SK-N-SH (cell line): Measurements from ENCODE around the gene COL2A1.

Source experiments
- ELF1 ChIP-seq: IDR thresholded peaks from 2 replicates; pipeline ENCODE4 v1.4.0; 2012
- EP300 ChIP-seq, 2 experiments: IDR thresholded peaks; 2 replicates each; pipeline versions ENCODE4 v1.4.0 to v1.6.1; 2012; ENCODE audit warnings: borderline replicate concordance in 1 of 2, low read depth in 1 of 2, low read length in 1 of 2
- EZH2phosphoT487 ChIP-seq: fragments of 200-600 bp; sonication (generic); IDR thresholded peaks from 2 replicates; pipeline ENCODE4 v1.6.1; 2017; ENCODE audit warnings: low read depth, mixed run types, mild to moderate bottlenecking, antibody characterized with exemption, moderate library complexity, borderline replicate concordance
- FOXM1 ChIP-seq: IDR thresholded peaks from 2 replicates; pipeline ENCODE4 v1.4.0; 2012; ENCODE audit warnings: low read depth, mild to moderate bottlenecking
- IRF3 ChIP-seq: fragments of 150-350 bp; IDR thresholded peaks from 2 replicates; pipeline ENCODE4 v1.6.1; 2016; ENCODE audit warnings: mild to moderate bottlenecking, low read depth, low read length
- NRF1 ChIP-seq: IDR thresholded peaks from 2 replicates; pipeline ENCODE4 v1.6.1; 2012; ENCODE audit warnings: low read depth, mild to moderate bottlenecking, low read length
- POLR2AphosphoS5 ChIP-seq: IDR thresholded peaks from 2 replicates; pipeline ENCODE4 v1.6.1; 2012; ENCODE audit warnings: low read depth, low read length
- RCOR1 ChIP-seq: fragments of 150-350 bp; IDR thresholded peaks from 2 replicates; pipeline ENCODE4 v1.6.1; 2017; ENCODE audit warnings: antibody characterized with exemption, low read length
- SIN3A ChIP-seq: IDR thresholded peaks from 2 replicates; pipeline ENCODE4 v1.6.1; 2012; ENCODE audit warnings: low read depth, mild to moderate bottlenecking, low read length, moderate library complexity, borderline replicate concordance
- USF2 ChIP-seq: fragments of 150-350 bp; IDR thresholded peaks from 2 replicates; pipeline ENCODE4 v1.6.1; 2017; ENCODE audit warnings: antibody characterized with exemption, low read length, low read depth, borderline replicate concordance
- ZBTB33 ChIP-seq: IDR thresholded peaks from 2 replicates; pipeline ENCODE4 v1.4.0; 2012; ENCODE audit warnings: low read depth, borderline replicate concordance
- TF ChIP-seq, protein P1 (sequence below): fragments of 200-600 bp; sonication (generic); IDR thresholded peaks from 2 replicates; pipeline ENCODE4 v1.6.1; 2017; ENCODE audit warnings: antibody characterized with exemption, mild to moderate bottlenecking, moderate library complexity
- TF ChIP-seq, protein P2 (sequence below): IDR thresholded peaks from 2 replicates; pipeline ENCODE4 v1.4.0; 2012; ENCODE audit warnings: low read depth
- TF ChIP-seq, protein P3 (sequence below): IDR thresholded peaks from 2 replicates; pipeline ENCODE4 v1.6.1; 2012; ENCODE audit warnings: mild to moderate bottlenecking, low read depth, low read length, moderate library complexity

- TF ChIP-seq POLR2AphosphoS5 (no peak), EZH2phosphoT487 (no peak), SIN3A (no peak), ZBTB33 (no peak), IRF3 (no peak), FOXM1 (no peak), ELF1 (no peak), EP300 (IDR thresholded peaks at IDR 0.05; ENCODE audit: borderline replicate concordance in 1 of 2, low read depth in 1 of 2, low read length in 1 of 2) (no peak), RCOR1 (no peak), NRF1 (no peak), USF2 (no peak)
- TF ChIP-seq, protein P1, sequence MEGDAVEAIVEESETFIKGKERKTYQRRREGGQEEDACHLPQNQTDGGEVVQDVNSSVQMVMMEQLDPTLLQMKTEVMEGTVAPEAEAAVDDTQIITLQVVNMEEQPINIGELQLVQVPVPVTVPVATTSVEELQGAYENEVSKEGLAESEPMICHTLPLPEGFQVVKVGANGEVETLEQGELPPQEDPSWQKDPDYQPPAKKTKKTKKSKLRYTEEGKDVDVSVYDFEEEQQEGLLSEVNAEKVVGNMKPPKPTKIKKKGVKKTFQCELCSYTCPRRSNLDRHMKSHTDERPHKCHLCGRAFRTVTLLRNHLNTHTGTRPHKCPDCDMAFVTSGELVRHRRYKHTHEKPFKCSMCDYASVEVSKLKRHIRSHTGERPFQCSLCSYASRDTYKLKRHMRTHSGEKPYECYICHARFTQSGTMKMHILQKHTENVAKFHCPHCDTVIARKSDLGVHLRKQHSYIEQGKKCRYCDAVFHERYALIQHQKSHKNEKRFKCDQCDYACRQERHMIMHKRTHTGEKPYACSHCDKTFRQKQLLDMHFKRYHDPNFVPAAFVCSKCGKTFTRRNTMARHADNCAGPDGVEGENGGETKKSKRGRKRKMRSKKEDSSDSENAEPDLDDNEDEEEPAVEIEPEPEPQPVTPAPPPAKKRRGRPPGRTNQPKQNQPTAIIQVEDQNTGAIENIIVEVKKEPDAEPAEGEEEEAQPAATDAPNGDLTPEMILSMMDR = no peak
- TF ChIP-seq, protein P2, sequence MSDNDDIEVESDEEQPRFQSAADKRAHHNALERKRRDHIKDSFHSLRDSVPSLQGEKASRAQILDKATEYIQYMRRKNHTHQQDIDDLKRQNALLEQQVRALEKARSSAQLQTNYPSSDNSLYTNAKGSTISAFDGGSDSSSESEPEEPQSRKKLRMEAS = no peak
- TF ChIP-seq, protein P3, sequence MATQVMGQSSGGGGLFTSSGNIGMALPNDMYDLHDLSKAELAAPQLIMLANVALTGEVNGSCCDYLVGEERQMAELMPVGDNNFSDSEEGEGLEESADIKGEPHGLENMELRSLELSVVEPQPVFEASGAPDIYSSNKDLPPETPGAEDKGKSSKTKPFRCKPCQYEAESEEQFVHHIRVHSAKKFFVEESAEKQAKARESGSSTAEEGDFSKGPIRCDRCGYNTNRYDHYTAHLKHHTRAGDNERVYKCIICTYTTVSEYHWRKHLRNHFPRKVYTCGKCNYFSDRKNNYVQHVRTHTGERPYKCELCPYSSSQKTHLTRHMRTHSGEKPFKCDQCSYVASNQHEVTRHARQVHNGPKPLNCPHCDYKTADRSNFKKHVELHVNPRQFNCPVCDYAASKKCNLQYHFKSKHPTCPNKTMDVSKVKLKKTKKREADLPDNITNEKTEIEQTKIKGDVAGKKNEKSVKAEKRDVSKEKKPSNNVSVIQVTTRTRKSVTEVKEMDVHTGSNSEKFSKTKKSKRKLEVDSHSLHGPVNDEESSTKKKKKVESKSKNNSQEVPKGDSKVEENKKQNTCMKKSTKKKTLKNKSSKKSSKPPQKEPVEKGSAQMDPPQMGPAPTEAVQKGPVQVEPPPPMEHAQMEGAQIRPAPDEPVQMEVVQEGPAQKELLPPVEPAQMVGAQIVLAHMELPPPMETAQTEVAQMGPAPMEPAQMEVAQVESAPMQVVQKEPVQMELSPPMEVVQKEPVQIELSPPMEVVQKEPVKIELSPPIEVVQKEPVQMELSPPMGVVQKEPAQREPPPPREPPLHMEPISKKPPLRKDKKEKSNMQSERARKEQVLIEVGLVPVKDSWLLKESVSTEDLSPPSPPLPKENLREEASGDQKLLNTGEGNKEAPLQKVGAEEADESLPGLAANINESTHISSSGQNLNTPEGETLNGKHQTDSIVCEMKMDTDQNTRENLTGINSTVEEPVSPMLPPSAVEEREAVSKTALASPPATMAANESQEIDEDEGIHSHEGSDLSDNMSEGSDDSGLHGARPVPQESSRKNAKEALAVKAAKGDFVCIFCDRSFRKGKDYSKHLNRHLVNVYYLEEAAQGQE = no peak
Observed at GRCh38 chr12:47992776-47993175, 11.5 kb downstream of the COL2A1 start.
